Spleen (tissue), 7 donors: ENCODE measurements around the gene MARCHF9.

Source experiments
- CTCF ChIP-seq, 11 experiments: fragments of 200-600 bp in 7 of 11; fragments of 450-650 bp in 4 of 11; sonication (generic) in 4 of 11; IDR thresholded peaks in 8 of 11; conservative IDR thresholded peaks in 3 of 11; 1 replicate in 7 of 11; 2 replicates in 4 of 11; pipeline versions ENCODE4 v1.4.0 to v1.8.0; 2016 to 2021; ENCODE audit warnings: antibody characterized with exemption in 11 of 11, inconsistent platforms in 4 of 11, mild to moderate bottlenecking in 1 of 11
- POLR2A ChIP-seq, 3 donors: fragments of 450-650 bp; IDR thresholded peaks; one replicate each; pipeline ENCODE4 v1.5.1; 2017; ENCODE audit warnings: antibody characterized with exemption in 3 of 3, mild to moderate bottlenecking in 1 of 3
- POLR2AphosphoS5 ChIP-seq, 3 donors: sonication (generic); formaldehyde crosslinking; IDR thresholded peaks; one replicate each; pipeline ENCODE4 v1.5.1; 2017; ENCODE audit warnings: antibody characterized with exemption in 3 of 3
- donor health status: DM: no; HTN: no; CAD: no; lungs with moderate emphysema.
- donor health status: DM: no; HTN: no; CAD: no.
- donor health status: DM: no; HTN: no; CAD: no.

GRCh38 chr12:57755194-57755453 is 221 bp downstream of the MARCHF9 start:
- TF ChIP-seq POLR2A (IDR thresholded peaks at IDR 0.05) (no peak), CTCF (IDR thresholded peaks at IDR 0.05 in 8 of 11, conservative IDR thresholded peaks at IDR 0.05 in 3 of 11) (no peak), POLR2AphosphoS5 (IDR thresholded peaks at IDR 0.05) (no peak)
